GM21576 (cell line): Measurements from ENCODE around the gene POLD2.
A peak's percentile ranks its signal among the peaks of the same experiment; 100 is the strongest.
"Not testable (repeated sequence)": the region's sequence is repeated elsewhere in the genome, so short reads cannot be mapped to it uniquely, and the experiment has no call there.

Source experiments
- ATAC-seq: cut with Tn5 transposase; IDR thresholded peaks from one replicate; pipeline ENCODE4 v1.9.1; 2021; ENCODE audit warnings: mild to moderate bottlenecking, moderate library complexity; ENCODE audit not compliant: unreplicated experiment

The POLD2 gene

DNA sequence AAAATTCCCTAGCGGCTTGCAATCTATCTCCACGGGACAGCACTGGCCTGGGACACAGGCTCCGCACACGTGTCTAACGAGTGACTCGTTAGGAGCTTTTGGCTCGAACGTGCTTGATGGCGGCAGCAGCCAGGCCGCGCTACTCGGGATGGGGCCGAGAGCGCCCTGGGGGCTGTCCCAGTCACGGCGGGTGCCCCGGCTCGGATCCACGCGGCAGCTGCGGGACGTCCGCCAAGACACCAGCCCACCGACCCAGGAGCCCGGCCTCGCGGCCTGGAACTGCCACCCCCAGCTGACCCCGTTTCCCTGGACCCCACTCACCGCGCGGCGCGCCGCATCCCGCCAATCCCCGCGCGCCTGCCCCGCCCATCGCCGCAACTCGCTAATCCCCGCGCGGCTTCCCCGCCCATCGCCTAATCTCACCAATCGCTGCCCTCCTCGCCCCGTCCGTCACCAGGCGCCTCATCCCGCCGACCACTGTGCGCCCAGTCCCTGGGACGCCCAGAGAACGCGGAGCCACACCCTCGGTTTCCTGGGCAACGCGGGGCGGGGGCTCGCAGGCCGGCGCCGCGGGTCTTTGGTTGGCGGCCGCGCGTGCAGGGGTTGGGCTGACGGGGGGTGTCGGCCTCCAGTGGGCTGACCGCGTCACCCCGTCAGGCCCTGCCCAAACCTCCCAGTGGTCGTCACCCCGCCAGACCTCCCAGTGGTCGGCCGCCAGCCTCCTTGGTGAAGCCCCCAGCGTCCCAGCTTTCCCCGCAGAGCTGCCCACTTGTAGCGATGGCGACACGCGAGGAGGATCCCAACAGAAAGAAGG lies at the start of gene POLD2:
TSS of gene POLD2 (minus strand) at position 359 of the 814 bp plus-strand sequence. CDS start 1,495 bp downstream, outside the sequence.
- ATAC-seq = peak; percentile 96

GRCh38 chr7:44172803-44173424 lies 49.6 kb upstream of the POLD2 start:
- ATAC-seq = no peak

- ATAC-seq = no peak
These were observed 49.0 kb upstream of the POLD2 start for GRCh38 chr7:44172352-44172751.

DNA sequence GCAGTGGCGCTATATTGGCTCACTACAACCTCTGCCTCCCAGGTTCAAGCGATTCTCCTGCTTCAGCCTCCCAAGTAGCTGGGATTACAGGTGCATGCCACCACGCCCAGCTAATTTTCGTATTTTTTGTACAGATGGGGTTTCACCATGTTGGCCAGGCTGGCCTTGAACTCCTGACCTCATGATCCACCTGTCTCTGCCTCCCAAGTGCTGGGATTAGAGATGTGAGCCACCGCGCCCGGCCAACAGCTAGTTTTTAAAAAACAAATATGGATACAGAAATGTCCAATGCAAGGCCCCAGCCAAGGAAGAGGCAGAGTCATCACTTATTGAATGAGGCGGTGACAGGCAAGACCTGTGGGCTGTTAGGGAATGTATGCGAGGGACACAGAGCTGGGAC lies 48.6 kb upstream of the POLD2 start:
- not testable (repeated sequence) for ATAC-seq

DNA sequence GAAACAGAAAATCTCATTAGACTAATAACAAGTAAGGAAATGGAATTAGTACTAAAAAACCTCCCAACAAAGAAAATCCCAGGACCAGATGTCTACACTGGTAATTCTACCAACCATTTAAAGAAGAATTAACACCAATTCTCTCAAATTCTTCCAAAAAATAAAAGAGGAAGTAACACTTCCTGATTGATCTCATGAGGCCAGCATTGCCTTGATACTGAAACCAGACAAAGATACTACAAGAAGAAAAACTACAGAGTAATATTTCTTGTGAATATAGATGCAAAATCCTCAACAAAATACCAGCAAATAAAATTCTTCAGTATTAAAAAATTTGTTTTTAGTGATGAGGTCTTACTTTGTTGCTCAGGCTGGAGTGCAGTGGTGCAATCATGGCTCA lies 44.6 kb upstream of the POLD2 start:
- no peak for ATAC-seq

DNA sequence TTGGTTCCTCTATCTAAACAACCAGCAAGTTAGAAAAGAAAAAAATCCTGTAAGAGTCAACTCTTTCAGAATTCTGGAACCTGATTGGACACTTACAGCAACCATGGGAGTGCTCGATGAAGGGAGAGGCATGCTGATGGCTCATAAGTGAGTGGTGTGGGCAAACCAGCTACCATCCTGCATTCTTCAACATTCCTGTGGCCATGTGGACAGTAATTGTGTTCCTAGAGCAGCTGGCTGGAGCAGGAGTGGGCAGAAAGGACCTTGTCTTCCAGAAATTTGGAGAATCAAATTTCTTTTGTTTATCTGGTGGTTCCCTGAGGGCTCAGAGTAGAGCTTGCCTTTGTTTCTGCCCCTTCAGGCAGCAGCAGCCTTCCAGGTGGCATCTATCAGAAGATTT lies 40.2 kb upstream of the POLD2 start:
- ATAC-seq = no peak

DNA sequence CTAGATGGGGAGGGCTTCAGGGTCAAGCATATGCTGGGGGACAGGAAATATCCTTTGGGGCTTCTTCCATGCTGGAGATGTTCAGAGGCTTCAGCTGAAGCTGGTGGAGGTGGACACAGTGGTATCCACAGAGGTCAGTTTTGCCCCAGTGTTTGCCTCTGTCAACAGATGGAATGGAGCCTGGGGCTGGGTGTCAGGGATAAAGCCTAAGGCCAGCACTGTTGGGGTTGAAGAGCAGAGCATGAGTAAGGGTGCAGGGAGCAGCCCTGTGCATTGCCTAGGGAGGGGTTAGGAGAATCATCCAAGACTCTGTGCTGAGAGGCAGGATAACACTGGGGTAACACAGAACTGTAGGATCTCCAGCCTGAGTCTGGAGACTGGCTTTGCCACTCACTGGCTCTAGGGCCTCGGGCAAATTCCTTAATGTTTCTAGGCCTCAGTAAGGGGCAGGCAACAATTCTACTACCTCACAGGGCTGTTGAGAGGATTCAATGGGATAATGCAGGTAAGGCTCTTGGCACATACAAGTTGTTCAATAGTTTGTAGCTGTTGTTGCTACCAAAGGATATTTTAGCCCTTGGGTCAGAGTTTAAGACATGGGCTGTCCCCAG lies 39.5 kb upstream of the POLD2 start:
- ATAC-seq = no peak

GRCh38 chr7:44162179-44162578 lies 38.8 kb upstream of the POLD2 start:
- ATAC-seq = no peak

DNA sequence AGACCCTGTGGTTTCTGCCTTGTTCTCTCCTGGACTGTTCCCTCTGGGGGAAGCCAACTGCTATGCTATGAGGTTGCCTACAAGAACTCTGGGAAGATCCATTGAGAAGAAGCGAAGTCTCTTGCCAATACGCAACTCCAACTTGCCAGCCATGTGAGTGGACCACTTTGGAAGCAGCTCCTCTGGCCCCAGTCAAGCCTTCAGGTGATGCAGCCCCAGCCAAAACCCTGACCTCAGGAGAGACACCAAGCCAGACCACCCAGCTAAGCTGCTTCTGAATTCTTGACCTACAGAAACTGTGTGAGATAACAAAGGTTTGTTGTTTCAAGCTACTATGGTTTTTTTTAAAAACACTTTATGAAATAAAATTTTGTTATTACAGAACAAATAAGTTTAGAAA lies 38.0 kb upstream of the POLD2 start:
- ATAC-seq = no peak

GRCh38 chr7:44159824-44160630 lies 36.7 kb upstream of the POLD2 start:
- ATAC-seq = no peak

DNA sequence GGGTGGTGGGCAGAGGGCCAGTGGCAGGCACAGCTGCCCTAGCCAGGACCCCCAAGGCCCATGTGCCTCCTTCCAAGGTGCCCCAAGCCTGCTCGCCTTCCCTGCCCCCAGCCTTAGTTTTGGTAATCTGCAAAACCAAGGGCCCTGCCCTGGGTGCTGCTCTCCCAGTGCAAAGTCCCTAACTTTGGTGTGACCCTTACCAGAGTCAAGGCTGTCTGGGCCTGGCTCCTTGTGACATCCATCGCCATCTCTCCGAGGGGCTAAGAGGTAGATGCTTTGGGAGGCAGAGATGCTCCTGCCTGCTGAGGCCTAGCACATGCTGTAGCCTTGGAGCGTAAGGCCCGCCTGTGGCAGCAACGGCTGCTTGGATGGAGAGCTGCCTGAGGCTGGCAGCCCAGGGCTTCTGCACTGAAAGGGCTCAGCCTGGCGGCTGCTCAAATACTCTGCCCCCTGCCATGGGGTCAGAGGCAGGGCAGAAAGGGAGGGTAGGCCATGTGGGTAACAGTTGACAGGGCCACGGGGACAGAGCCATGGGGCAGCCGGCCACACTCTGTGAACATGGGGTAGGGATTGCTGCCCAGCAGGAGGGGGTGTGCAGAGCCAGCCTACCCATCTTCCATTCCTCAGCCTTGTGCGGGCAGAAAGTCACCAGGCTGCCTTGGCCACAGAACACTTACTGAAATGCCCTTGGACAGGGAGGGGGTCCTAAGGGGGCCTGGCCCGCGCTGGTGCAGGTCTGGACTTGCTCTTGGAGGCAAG lies 35.7 kb upstream of the POLD2 start:
- no peak for ATAC-seq

DNA sequence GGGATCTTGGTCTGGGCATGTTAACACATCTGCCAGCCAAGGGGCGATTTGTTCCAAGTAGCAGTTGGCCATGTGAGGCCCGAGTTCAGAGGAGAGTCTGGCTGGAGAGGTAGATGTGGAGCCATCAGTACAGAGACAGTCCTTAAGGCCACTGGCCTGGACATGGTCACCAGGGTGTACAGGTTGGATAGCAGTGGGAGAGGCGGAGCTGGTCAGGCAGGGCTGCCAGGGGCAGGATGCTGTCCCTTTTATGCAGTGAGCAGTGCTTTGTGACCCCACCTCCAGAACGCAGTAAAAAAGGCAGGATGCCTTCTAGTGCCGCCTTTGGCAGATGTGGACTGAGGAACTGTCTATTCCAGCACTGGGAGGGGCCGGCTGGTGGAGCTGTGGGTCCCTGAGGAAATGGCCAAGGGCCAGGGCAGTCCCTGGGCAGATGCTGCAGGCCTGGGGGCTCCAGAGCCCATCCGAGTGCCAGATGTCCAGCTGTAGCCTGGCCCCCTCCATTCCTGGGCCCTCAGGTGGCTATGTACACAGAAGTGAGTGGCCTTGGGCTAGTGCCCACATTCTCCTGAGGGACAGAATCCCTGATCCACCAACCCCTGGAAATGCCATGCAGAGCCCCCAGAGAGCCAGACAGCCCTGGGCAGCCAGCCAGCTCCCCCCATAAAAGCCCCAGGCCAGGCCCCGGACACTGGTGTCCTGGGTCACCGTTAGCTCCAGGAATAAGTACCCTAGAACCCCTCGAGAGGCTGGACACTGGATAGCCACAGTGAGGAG lies 34.9 kb upstream of the POLD2 start:
- no peak for ATAC-seq

DNA sequence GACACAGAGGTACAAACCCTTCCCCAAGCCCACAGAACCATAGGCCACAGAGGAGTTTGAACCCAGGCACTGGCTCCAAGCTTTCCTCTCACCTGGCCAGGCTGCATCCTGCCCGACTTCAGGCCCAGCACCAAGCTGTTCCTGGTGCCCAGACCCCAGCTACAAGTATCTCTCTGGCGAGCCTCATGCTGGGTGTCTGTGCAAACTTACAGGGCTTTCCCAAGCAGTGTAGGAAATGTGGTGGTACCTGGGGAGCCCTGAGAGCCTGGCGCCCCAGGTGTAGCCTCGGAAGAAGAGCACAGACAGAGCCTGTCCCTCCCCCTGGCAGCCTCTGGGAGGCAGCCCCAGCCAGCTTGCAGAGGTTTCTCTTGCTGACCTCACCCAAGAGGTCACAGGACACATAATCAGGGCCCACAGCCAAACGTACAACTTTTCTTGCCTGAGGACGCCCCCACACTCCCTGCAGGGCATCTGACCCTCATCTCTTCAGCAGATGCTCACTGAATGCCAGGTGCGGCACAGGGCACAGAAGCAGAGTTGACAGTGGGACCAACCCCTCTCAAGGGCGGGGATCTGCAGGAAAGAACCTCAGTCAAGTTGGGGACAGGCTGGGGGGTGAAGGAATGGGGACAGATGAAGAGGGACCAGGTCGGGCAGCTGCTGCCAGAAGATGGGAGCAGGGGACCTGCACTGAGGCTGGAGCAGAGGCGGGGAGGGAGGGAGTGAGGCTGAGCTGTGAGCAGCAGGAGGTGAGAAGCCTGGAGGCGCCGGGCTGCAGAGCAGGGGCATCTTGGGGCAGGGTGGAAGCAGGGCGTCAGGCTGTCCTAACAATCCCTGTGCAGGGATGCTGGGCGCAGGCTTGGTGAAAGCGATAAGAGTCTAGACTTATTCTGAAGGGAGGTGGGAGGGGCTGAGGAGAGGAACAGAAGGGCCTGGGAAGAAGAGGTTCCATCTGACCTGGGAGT lies 34.0 kb upstream of the POLD2 start:
- no peak for ATAC-seq

DNA sequence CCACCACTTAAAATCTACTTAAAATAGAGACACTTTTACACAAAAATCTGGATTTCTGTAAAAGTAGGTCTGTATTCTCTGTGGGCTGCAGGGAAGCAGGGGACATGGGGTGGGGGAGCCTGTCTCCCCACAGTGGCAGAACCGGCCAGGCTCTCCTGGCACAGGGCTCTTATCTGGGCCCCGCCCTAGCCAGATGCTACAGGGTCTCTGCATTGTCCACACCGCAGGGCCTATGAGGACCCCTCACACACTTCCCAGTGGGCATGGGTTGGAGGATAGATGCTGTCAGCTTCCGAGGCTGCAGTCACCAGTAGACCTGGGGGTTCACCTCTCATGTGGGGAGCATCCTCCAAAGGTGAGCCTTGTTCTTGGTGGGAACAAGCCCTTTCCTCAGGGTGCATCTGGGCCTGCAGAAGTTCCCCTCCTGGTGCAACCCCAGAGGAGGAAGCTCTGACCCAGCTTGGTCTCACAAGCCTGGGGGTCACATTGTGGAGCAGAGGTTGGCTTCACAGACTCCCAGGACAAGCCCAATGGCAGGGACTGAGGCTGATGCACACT lies 33.2 kb upstream of the POLD2 start:
- ATAC-seq = no peak

DNA sequence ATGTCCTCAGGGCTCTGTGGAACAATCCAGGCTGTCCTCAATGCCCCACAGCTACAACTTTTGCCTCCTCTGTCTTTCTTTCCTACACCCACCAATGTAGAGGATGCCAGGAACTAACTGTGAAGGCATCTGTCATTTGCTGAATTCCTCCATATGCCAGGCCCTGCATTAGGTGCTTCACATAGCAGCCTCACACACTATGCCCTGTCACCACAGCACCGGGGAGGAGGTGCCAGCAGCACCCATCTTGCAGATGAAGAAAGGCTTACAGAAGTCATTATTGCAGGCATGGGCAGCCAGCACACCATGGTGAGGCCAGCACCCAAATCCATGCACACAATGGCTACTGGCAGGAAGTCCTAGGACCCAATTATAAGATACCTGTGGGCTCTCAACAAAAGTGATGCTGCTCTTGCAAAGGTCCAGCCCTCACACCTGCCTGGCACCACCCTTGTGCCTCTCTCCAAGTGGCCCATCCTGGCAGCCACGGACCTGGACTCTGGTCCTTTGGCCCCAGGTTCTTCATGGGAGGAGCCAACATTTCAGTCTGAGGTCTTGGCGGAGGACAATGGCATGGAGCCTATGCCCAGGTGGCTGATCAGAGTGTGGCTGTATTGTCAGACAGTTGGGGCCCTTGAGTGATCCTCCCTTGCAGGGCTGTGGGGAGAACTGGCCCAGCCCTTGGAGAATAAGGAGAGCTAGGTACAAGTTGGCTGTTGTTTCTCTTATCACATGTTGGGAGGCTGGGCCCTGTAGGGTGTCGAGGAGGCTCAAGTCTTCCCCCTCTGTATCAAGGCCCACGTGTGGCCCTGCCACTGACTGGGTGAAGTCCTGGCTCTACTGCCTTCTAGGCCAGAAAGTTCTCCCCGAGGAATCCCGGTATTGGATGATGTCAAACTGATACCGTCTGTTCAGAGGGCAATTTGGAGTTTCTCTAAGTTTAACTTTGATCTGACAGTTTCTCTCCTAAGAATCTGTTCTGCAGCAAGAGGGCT lies 32.1 kb upstream of the POLD2 start:
- no peak for ATAC-seq

GRCh38 chr7:44154703-44155102 lies 31.4 kb upstream of the POLD2 start:
- no peak for ATAC-seq

DNA sequence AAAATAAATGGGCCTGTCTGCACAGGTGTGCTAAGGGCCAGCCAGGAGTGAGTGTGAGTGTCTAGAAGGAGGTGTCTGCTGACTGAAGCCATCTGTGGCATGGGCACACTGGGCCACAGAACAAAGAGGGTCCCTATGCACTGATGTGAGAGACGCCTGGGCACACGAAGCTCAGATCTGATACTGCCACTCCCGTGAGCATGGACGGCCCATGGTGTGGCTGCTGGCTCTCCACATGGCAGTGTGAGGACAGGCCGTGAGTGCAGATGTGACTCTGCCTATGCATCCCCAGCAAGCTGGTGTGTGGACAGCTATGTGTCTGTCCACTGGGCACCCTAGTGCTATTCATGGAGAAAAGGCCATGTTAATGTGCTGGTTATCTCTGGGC lies 30.6 kb upstream of the POLD2 start:
- ATAC-seq = no peak
